ENCODE results near the gene NOL4L.
A peak's percentile ranks its signal among the peaks of the same experiment; 100 is the strongest.

The NOL4L gene, protein sequence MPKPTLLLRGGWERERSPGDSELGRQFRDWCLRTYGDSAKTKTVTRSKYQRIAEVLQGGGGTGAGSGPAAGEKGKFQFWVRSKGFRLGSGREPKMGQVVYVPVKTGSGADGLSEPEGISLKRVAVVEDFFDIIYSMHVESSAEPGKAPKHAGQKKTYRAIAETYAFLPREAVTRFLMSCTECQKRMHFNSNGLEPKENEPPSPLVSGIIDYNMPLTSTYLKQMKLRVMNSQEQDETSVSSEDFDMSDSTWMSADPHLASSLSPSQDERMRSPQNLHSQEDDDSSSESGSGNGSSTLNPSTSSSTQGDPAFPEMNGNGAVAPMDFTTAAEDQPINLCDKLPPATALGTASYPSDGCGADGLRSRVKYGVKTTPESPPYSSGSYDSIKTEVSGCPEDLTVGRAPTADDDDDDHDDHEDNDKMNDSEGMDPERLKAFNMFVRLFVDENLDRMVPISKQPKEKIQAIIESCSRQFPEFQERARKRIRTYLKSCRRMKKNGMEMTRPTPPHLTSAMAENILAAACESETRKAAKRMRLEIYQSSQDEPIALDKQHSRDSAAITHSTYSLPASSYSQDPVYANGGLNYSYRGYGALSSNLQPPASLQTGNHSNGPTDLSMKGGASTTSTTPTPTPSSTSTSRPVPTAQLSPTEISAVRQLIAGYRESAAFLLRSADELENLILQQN

DNA sequence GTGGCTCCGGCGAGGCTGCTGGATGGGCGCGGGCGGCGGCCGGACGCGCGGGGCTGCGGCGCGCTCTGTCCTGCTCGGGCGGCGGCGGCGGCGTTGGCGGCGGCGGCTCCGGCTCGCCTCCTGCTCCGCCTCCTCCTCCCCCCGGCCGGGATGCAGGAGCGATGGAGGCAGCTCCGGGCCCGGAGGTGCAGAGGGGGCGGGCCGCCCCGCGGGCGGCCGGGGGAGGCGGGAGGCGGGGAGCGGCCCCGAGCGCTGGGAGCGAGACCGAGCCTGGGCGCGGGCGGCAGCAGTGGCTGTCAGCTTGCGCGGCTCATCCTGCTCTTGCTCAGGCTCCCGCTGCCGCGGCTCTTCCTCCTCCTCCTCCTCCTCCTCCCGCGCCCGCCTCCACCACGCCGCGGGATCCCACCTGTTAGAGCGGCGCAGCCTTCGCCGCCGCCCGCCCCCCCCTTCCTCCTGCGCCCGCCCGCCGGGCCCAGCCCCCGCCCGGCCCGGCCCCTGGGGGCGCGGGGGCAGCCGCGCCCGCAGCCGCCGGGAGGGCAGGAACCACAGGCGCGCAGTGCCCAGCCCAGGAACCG is at the start of gene NOL4L:
NOL4L (minus strand) TSS at position 323 of the 575 bp plus-strand sequence. CDS start 443 bp downstream, outside the sequence.
- DNase-seq (ENCODE audit: low spot score): peak; percentile 53

DNA sequence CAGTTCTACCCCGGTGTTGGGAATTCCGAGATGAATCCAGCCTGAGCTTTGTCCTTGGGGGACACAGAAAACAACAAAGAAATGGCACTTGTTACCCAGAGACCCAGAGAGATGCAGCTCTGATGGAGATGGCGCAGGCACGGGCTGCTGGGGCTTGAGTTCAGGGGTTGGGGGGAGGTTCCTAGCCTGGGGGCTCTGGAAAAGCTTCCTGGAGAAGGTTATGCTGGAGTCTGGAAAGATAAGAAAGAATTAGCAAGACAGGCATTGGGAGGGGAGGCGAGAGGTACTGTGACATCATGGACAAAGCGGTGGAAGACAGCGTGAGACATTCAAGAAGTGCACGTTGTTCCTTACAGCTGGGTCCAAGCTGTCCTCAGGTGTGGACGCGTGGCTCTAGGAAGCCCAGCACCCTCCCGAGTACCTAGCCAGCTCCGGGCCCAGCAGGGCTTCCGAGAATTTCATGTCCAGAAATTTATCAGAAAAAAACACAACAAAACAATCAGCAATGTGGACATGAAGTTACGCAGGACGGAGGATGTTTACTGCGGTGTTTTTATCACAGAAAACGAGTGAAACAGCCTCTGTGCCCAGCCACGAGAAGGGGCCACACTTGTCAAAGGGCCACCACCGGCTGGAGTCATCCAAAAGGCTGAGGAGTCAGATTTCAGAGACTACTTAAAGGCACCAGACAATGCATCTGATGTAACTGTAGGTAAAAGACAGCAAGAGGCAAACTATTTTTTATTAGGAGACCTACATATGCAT is 49.1 kb upstream of the NOL4L start:
- no peak for DNase-seq (ENCODE audit: low spot score)

DNA sequence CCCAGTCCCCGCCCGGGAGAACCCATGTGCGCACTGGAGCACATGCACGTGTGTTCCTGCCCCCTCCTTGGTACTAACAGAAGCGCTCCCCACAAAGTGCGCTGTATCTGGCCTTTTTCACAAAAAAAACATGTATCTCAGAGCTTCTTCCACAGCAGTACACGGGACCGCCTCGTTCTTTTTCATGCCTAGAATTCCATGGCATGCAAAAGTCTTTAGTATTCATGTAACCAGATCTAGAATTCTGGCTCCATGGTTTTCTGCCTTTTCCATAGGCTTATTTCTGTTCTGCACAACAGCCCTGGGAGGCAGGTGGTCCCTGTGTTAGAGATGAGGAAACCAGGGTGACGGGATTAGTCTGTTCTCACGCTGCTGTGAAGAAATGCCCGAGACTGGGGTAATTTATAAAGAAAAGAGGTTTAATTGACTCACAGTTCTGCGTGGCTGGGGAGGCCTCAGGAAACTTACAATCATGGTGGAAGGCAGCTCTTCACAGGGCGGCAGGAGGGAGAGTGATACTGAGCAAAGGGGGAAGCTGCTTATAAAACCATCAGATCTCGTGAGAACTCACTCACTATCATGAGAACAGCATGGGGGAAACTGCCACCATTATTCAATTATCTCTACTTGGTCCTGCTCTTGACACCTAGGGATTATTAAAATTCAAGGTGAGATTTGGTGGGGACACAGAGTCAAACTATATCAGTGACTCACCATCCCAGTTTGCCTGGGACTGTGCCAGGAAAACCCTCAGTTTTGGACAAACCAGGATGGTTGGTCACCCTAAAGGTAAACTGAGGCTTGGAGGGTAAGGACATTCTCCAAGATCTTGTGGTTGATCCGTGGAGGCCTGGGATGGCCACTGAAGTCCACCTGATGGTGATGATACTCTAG is 47.6 kb upstream of the NOL4L start:
- no peak for DNase-seq (ENCODE audit: low spot score)

DNA sequence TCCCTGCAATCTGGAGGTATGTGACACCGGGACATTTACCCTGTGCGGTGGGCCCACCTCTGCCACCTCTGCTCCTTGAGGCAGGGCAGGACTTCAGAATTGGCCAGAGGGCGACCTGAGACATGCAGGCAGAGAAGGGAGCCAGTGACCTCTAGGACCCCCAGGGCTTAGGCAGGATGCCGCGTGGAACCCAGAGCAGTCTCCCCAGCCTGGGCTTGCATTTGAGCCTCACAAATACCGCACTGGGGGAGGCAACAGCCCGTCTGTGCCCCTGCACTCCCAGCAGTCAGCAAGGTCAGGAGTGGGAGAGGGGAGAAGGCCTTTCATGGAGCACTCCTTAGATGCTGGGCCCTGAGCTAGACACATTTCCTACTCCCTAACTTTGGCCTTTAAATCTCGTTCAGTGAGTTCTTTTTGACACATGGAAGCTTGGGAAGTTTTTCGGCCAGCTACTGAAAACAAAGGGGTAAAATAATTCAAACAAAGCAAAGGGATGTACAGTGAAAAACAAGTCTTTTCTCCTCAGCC is 46.9 kb upstream of the NOL4L start:
- no peak for DNase-seq (ENCODE audit: low spot score)

DNA sequence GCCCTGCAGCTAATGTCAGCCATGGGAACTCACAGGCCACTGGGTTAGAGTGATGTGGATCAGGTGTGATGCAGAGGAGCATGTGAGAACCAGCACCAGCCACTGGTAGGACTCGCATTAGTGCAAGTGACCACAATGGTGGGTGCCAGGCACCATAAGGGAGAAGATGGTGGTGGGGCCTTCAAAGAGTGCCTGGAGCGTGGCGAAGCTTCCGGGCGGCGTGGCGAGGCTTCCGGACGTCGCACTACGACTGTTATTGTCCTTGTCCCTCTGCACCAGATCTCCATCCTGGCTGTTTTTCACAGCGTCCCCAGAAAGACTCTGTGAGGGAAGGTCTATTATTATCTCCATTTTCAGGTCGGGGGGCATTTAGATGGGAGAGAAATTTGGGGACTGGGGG is 44.7 kb upstream of the NOL4L start:
- no peak for DNase-seq (ENCODE audit: low spot score)

DNA sequence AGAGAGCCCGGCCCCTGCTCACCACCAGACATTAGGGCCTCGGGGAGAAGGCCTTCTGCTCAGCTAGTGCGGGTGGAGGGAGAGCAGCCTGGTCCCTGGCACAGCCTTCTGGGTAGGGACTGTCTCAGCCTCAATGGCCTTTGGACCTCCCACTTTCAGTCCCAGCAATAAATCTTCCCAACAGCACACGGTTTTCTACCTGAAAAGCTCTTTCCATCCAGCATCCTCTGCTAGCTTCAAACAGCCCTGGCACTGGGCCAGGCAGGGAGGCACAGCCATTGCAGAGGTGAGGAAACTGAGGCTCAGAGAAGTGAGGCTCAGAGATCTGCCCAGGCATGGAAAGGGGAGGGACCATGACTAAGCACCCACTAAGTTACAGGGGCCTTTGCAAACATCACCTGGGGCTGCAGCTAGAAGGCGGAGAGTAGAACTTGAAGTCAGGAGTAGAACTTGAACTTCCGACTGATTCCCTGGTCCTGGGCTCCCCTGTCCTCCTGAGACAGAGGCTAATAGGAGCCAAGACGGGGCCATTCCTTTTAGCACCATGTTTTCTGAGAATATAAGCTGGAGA is 43.9 kb upstream of the NOL4L start:
- no peak for DNase-seq (ENCODE audit: low spot score)

DNA sequence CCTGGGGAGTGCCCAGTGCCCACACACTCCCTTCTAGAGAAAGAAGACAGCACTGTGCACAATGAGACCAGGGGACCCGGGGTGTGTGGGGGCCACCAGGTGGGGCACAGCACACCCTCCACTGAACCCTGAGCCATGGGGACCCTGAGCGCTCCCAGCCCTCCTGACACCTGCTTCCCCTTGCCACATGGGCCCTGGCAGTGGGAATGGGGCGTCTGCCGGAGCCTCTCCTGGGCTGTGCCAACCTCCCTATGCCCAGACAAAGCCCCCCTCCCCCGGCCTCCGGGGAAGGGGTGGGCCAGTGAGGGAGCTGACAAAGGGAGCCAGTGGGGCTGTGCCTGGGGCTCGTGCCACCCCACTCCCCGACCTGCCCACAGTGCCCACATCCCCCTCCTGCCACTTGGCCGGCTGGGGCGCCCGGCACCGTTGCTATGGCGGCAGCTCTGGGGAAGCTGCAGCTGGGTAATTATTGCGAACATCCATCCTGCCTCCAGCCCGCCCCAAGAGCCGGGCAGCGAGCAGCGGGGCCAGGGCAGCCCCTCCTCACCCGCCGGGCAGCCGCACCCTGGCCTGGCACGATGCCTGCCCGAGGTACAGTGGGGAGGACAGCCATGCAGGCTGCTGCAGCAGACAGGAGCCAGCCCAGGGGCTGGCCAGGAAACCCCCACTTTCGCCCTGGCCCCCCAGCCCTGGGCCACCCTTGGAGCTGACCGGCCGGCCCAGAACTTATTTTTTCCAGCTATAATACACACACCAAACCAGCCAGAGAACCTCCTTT is 41.9 kb upstream of the NOL4L start:
- DNase-seq (ENCODE audit: low spot score): no peak

DNA sequence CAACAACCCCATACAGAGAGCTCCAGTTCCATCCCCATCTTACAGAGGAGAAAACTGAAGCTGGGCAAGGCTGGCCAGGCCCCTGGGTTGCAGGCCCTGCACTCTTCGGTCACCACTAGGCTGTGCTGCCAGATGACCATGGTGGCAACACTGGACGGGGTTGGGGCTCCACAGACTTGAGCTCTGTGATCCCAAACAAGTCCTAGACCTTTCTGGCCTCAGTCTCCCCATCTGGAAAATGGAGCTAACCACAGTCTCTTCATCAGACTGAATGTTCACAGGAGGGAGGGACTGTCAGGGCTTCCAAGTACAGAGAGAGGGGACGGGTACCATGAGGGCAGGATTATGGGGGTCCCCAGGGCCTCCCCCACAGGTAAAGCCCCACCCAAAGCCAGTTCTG is 41.3 kb upstream of the NOL4L start:
- DNase-seq (ENCODE audit: low spot score): no peak

DNA sequence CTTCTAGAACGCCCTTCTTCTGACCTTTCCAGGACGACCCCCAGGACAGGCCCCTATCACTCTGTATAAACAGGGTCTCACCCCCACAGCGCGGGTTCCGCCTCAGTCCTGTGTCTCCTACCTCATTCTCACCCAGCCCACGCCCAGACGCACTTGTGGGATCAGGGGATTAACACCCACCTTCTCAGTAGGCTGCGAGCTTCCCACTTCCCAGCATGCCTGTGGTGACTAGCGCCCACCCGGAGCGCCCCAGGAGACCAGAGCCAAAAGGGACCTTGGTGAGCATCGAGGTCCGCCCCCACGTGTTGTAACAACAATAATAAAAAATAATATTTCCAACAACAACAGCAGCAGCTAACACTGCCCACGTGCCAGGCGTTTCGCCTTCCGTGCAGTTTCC is 40.9 kb upstream of the NOL4L start:
- DNase-seq (ENCODE audit: low spot score): no peak

DNA sequence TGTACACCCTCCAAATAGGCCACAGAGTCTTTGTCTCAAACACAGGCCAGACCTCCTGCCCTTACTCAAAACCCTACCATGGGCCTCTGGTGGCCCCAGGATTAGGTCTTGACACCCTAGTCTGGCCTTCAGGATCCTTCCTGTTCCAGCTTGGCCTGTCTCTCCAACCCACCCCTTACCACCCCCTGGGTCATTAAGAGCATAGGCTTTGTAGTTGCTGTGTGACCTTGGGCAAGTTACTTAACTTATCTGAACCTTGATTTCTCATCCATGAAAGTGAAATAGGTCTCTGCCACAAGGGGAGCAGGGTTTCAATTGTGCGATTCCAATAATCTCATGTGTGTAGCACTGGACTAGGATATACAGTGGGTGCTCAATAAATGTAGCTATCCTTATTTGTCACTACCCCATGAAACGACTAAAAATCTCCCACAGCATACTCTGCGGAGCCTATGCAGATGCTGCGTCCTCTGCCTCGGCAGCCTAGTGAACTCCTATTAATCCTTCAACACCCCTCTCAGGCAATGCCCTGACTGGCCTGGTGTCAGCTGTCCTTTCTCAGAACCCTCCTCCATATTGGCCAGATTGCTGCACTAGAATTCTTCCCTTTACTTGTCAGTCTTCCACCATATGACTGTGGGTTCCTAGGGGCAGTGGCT is 39.7 kb upstream of the NOL4L start:
- DNase-seq (ENCODE audit: low spot score): no peak

DNA sequence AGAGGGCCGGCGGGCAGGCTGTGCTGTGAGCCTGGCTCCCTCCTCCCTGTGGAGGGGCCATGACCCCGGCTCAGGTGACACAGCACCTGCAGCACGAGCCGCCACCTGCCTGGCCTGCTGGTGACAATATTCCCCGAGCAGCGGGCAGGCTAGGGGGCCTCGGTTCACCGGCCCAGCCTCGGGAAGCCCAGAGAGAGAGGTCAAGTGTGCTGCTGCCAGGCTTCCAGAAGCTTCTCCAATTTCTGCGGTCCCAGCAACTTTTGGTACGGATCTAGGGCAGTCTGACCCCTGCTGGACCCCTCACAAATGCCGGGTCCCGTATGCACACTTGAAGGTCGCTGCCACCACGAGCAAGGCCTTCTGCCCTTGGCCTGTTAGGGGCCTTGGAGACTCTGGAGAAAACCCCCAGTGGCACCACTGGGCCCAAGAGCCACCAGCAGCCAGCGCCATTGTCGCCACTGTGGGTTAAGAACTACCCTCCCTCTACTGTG is 38.6 kb upstream of the NOL4L start:
- no peak for DNase-seq (ENCODE audit: low spot score)

DNA sequence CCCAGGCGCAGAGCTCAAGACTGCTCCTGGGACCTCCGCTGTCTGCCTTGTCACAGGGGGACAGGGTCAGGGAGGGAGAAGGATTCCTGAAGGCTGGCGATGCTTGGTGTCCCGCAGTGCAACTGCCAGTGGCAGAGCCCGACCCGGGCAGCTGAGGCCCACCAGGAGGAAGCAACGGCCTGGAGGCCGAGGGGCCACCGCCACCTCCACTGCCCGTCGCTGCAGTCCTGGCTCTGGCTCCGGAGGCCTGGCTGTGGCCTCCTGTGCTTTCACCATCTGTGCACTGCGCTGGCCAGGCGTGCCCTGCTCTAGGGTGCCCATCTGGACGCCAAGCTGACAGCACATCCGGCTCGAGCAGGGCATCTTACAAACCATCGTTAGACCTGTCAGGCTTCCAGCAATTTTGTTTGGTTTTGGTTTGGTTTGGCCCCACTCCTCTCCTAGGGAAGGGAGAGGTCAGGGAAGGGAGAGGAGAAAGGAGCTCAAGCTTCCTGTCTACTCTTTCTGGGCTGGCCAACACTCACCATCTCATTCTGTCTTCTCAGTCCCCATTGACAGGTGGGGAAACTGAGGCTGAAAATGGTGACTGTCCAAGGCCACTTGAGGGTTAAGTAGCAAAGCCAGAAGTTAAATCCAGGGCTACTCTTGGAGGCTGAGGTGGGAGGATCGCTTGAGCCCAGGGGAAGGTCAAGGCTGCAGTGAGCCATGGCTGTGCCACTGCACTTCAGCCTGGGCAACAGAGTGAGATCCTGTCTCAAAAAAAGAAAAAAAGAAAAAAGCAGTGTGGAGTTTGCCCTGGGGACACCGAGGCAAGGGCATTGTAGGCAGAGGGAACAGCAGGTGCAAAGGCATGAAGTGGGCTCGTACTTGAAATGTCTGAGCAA is 37.7 kb upstream of the NOL4L start:
- no peak for DNase-seq (ENCODE audit: low spot score)

DNA sequence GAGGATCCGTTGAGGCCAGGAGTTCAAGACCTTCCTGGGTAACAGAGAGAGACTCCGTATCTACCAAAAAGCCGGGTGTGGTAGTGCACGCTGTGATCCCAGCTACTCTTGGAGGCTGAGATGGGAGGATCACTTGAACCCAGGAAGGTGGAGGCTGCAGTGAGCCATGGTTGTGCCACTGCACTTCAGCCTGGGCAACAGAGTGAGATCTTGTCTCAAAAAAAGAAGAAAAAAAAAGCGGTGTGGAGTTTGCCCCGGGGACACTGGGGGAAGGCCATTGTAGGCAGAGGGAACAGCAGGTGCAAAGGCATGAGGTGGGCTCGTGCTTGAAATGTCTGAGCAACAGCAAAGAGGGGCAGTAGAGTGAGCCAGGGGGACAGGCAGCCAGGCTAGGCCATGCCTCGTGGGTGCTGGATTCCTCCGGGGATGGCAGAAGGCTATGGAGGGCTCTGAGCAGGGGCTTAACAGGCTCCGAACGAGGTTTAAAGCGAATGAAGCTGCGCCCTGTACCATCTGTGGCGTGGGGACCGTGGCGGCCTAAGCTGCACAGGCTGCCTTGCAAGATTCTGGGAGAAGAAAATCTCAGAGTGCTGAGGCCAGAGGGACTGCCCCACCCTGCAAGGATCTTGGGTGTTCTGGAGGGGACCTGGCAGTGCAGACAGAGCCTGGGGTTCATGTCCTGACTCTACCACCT is 36.9 kb upstream of the NOL4L start:
- DNase-seq (ENCODE audit: low spot score): no peak

DNA sequence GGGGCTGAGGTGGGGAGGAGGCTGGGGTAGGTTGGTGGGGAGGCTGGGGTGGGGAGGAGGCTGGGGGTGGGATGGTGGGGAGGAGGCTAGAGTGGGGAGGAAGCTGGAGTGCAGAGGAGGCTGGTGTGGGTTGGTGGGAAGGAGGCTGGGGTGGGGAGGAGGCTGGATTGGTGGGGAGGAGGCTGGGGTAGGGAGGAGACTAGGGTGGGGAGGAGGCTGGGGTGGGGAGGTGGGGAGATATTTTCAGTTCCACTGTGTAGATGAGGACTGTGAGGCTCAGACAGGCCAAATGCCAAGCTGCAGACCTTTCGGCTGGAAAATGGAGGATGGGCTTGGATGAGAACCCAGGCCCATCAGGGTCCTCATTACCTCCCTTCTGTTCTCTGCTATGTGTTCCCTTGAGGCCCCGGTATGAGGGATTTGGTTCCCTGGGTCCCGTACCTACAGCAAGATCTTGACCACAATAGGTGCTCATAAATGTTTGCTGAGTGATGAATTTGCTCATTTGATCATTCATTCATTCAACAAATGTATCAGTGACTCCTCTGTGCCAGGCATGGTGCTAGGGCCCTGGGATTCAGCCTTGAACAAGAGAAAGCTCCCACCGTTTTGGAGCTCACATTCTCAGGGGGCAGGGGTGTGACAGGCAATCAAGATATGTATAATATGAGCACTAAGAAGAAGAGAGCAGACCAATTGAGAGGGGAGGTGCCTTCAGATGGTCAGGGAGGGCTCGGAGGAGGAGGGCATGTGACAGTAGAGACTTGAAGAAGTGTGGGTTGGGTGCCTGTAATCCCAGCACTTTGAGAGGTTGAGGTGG is 36.1 kb upstream of the NOL4L start:
- DNase-seq (ENCODE audit: low spot score): no peak

DNA sequence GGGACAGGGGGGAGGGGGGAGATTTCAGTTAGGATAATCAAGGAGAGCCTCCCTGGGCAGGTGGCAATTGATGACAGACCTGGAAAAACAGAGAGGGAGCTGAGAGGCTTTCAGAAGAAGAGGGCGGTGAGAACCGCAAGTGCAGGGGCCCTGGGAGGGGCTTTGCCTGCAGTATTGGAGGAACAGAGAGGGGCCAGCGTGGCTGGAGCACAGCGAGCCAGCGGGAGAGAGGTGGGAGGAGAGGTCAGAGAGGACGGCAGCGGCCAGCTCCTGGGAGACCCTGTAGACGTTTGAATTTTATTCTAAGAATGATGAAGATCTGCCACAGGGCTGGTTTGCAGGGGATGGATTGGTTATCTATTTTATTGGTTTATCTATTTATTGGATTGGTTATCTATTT is 34.5 kb upstream of the NOL4L start:
- DNase-seq (ENCODE audit: low spot score): no peak

DNA sequence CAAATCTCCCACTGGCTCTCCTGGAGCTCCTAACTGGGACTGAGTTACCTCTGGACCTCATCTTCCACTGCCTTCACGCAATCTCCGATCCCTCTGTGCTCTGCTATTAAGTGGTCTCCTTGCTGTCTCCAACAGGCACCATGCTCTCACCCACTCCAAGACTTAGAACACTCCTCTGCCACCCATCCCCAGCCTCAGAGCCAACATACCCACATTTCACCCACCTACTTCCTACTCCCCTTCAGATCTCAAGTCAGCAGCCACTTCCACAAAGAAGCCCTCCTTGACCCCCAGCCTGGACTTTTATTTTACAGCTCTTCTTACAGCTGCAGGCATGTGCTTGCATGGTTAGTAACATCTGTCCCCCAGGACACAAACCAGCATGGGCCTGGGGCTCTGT is 29.6 kb upstream of the NOL4L start:
- DNase-seq (ENCODE audit: low spot score): no peak

DNA sequence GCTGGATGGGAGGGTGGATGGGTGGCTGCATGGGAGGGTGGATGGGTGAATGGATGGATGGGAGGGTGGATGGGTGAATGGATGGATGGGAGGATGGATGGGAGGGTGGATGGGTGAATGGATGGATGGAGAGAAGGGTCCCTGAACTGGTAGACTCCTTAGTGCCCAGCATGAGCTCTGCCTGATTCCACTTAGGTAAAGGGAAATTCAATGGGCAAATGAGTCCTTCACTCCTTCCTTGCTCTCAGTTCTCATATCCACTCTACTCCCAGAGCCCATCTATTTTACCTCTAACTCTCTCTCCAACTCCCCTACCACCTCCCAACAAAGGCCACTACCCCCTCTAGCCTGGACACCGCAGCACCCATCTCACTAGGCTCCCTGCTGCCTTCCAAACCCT is 29.2 kb upstream of the NOL4L start:
- DNase-seq (ENCODE audit: low spot score): no peak

Measured in HuH-7.5 (cell line).